ENCODE measurements around the gene ANTXR1. TPM values are rescaled to one million over a fixed set of nuclear protein-coding genes. Genes with fewer than 3 reads are reported as not detected.

The ANTXR1 gene
- total and polyA plus RNA-seq, 2 of the 8 experiments (the other 6 are each of a cell fraction or from before 2014, with no cell fraction given) = 15.8 to 44.3 TPM

DNA sequence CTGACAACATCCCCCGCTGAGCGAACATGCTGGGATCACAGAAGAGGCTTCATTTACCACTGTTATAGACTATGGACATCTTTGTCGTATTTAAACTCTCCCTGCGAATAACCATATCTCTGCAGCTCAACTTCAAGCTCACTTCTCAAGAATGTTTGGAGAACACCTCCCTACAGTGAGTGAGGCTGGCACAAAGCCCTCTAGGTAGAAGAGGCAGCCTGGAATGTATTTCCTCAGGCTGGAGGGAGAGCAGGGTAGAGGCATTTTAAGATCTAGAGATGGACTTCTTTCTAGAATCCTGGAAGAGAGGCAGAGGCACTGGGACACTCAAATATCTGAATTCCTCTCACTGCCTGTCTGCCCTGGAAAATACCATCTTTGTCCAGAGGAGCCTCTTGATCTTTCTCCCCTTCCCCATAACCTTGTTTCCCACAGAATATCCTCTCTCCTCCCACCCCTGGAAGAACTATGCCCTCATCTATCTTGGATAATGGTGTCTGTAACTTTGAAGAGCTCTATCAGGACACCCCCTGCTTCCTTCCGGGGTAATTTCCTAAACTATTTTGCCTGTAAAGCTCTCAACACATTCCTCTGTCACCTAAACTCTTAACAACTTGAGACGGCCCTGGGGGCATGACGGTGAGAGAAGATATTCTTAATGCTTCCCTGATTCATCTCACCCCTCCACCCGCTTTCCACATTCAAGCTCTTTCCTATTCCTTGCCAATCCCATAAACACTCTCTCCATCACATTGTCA, 2.4 kb upstream of the ANTXR1 start (continued):
- TF ChIP-seq RXRA (IDR thresholded peaks at IDR 0.05; ENCODE audit: insufficient read depth, low read depth, low read length) (no peak), KDM4A (IDR thresholded peaks at IDR 0.05; ENCODE audit: low read depth, low read length, severe bottlenecking) (no peak), SRF (IDR thresholded peaks at IDR 0.05; ENCODE audit: low read depth, low read length) (no peak), NRF1 (IDR thresholded peaks at IDR 0.05; ENCODE audit: low read depth, low read length) (no peak), SP1 (IDR thresholded peaks at IDR 0.05; ENCODE audit: low read depth, low read length) (no peak)

Data from H1 (cell line).